Measurements from ENCODE around the gene KCNN3.

- TF ChIP-seq RARB (CRISPR knock-in tag; IDR thresholded peaks at IDR 0.05) (no peak), TCF4 (CRISPR knock-in tag; IDR thresholded peaks at IDR 0.05; ENCODE audit: borderline replicate concordance) (no peak)
These were observed 155.9 kb downstream of the KCNN3 start for GRCh38 chr1:154714052-154714623.

All from SK-N-SH treated with all-trans-retinoic acid at 6 μM for 48 hours (cell line).